SK-N-SH (cell line): ENCODE data around the gene PLA2G6.

Experiments used
- CTCF ChIP-seq: fragments of 200-600 bp; sonication (generic); IDR thresholded peaks from 2 replicates; pipeline ENCODE4 v1.6.1; 2017; ENCODE audit warnings: antibody characterized with exemption, mild to moderate bottlenecking, moderate library complexity
- EP300 ChIP-seq, 2 experiments: IDR thresholded peaks; 2 replicates each; pipeline versions ENCODE4 v1.4.0 to v1.6.1; 2012; ENCODE audit warnings: borderline replicate concordance in 1 of 2, low read depth in 1 of 2, low read length in 1 of 2
- EZH2phosphoT487 ChIP-seq: fragments of 200-600 bp; sonication (generic); IDR thresholded peaks from 2 replicates; pipeline ENCODE4 v1.6.1; 2017; ENCODE audit warnings: low read depth, mixed run types, mild to moderate bottlenecking, antibody characterized with exemption, moderate library complexity, borderline replicate concordance
- MAX ChIP-seq: IDR thresholded peaks from 2 replicates; pipeline ENCODE4 v1.4.0; 2012; ENCODE audit warnings: low read depth
- POLR2AphosphoS5 ChIP-seq: IDR thresholded peaks from 2 replicates; pipeline ENCODE4 v1.6.1; 2012; ENCODE audit warnings: low read depth, low read length

DNA sequence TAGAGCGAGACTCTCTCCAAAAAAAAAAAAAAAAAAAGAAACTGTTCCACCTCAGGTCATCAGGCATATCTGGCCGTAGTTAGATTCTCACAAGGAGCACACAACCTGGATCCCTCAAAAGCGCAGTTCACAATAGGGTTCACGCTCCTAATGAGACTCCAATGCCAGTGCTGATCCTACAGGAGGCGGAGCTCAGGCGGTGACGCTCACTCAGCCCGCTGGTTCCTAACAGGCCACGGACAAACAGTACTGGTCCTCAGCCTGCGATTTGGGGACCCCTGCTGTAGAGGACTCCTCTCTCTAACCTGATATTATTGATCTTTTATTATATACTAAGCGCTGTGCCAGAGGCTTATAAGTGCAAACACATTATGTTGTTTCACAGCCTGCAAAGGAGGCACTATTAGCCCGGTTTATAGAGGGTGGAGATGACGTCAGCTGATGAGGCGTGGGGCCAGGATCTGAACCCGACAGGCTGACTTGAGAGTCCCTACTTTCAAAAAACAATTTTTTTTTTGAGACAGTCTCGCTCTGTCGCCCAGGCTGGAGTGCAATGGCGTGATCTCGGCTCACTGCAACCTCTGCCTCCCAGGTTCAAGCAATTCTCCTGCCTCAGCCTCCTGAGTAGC lies 15.3 kb upstream of the PLA2G6 start:
- TF ChIP-seq POLR2AphosphoS5 (no peak), EP300 (IDR thresholded peaks at IDR 0.05; ENCODE audit: borderline replicate concordance in 1 of 2, low read depth in 1 of 2, low read length in 1 of 2) (no peak), CTCF (no peak), EZH2phosphoT487 (no peak), MAX (no peak)
